Nephron (organoid): ENCODE data around the gene SYT1.
"Not testable (repeated sequence)": the region's sequence is repeated elsewhere in the genome, so short reads cannot be mapped to it uniquely, and the experiment has no call there.

Source experiments
- H3K27ac Mint-ChIP-seq, 3 experiments: 2 replicates each; pipeline ENCODE4 v1.8.0; 2020; ENCODE audit warnings: mixed read lengths in 3 of 3, mild to moderate bottlenecking in 2 of 3, moderate library complexity in 1 of 3
- H3K27me3 Mint-ChIP-seq: 2 replicates; pipeline ENCODE4 v1.8.0; 2021; ENCODE audit warnings: low read depth, mild to moderate bottlenecking, moderate library complexity, mixed read lengths
- H3K36me3 Mint-ChIP-seq: 2 replicates; pipeline ENCODE4 v1.8.0; 2020; ENCODE audit warnings: low read depth, mixed read lengths
- H3K4me1 Mint-ChIP-seq: 2 replicates; pipeline ENCODE4 v1.8.0; 2020; ENCODE audit warnings: mixed read lengths
- H3K4me3 Mint-ChIP-seq, 3 experiments: 2 replicates each; pipeline ENCODE4 v1.8.0; 2020; ENCODE audit warnings: mild to moderate bottlenecking in 3 of 3, mixed read lengths in 3 of 3, moderate library complexity in 2 of 3
- H3K9me3 Mint-ChIP-seq: 2 replicates; pipeline ENCODE4 v1.8.0; 2020; ENCODE audit warnings: mixed read lengths
- CTCF ChIP-seq, 3 experiments: fragments of 200-600 bp; sonication (generic); IDR thresholded peaks; one replicate each; pipeline ENCODE4 v1.5.0; 2021; ENCODE audit warnings: antibody characterized with exemption in 3 of 3; ENCODE audit not compliant: unreplicated experiment in 3 of 3

SYT1 gene

DNA sequence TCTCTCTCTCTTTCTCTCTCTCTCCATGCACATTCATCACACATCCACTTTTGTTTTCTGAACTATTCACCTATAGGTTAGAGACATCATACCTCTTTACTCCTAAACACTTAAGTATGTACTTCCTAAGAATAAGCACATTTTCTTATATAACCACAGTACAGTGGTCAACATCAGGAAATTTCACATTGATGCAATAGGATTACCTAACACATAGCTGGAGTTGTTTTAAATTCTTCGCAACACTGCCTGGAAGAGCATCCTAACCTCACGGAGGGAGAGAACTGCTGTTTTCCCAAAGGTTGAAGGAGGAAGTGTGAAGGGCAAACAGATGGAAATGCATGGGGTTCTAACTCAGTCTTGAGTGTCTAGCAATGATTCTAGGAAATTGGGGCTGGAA, 159.2 kb downstream of the SYT1 start:
- Mint-ChIP-seq H3K27ac (peak overlapping the region in 1 of 3 experiments; percentile 0), H3K27me3 (no peaks in the 10 kb centered on the region), H3K4me1 (no peaks in the 10 kb centered on the region), H3K4me3 (no peak overlapping the region), H3K36me3 (no peaks in the 10 kb centered on the region), H3K9me3 (no peaks in the 10 kb centered on the region)
- TF ChIP-seq CTCF (IDR thresholded peaks at IDR 0.05; ENCODE audit: unreplicated experiment in 3 of 3) = no peak

DNA sequence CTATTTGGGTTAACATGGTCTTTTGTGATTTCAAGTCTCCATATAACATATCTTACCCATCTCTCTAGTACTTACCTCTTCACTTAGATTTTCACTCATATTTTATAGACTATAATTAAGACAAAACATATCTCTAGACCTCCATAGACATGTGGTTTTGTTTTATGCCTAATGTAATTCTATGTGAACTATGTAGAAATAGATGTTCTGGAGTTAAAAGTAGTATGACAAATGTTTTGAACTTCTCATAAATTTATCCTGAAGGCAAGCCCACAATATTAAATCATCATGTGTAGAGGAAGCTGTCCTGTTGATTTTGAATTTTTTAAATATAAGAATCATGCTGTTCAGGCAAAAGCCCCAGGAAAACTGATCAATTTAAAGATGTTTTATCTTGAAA, 169.2 kb downstream of the SYT1 start:
- Mint-ChIP-seq H3K4me3 (no peak overlapping the region), H3K27ac (no peak overlapping the region), H3K4me1 (no peaks in the 10 kb centered on the region), H3K36me3 (peaks cover 4% of the 10 kb centered on the region), H3K27me3 (no peaks in the 10 kb centered on the region), H3K9me3 (no peaks in the 10 kb centered on the region)
- TF ChIP-seq CTCF (IDR thresholded peaks at IDR 0.05; ENCODE audit: unreplicated experiment in 3 of 3) = no peak

GRCh38 chr12:79044748-79045147, 180.2 kb downstream of the SYT1 start:
- H3K27ac Mint-ChIP-seq, H3K27me3 Mint-ChIP-seq, H3K9me3 Mint-ChIP-seq, H3K4me1 Mint-ChIP-seq, H3K36me3 Mint-ChIP-seq: not testable (repeated sequence)
- peak overlapping the region in 1 of 3 experiments; percentile 84 for H3K4me3 Mint-ChIP-seq

- H3K9me3 Mint-ChIP-seq, H3K36me3 Mint-ChIP-seq, H3K4me1 Mint-ChIP-seq, H3K27me3 Mint-ChIP-seq: not testable (repeated sequence)
- Mint-ChIP-seq H3K27ac (peak overlapping the region; percentile 64 to 87 (median 84)), H3K4me3 (peak overlapping the region; percentile 75 to 84 (median 82))
Measured at GRCh38 chr12:79045149-79045703, 180.7 kb downstream of the SYT1 start.

DNA sequence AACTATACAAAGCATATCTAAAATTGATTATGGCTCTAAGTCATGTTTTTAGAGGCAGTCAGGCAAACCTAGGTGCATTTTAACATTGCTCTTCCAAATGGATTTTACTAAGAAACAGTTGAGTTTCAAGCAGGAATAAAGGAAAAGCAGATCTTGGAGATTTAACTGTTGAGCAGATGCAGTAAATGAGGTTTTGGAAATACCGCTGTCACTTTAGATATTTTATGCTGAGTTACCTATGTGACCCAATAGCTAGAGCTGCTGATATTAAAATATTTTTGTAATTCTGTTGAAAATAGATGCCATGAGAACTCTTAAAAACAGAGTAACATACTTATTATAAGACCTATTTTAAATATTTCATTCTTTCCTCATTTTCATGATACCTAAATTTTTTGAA, 181.4 kb downstream of the SYT1 start:
- peaks cover 4% of the 10 kb centered on the region for H3K9me3 Mint-ChIP-seq
- no peak overlapping the region for H3K27ac Mint-ChIP-seq
- H3K4me1 Mint-ChIP-seq = no peaks in the 10 kb centered on the region
- no peak for TF ChIP-seq CTCF (IDR thresholded peaks at IDR 0.05; ENCODE audit: unreplicated experiment in 3 of 3)
- H3K36me3 Mint-ChIP-seq = peaks cover 8% of the 10 kb centered on the region
- peak overlapping the region in 2 of 3 experiments; percentile 82 to 84 for H3K4me3 Mint-ChIP-seq
- H3K27me3 Mint-ChIP-seq = no peaks in the 10 kb centered on the region

GRCh38 chr12:79048962-79049361, 184.4 kb downstream of the SYT1 start:
- Mint-ChIP-seq H3K36me3 (peaks cover 8% of the 10 kb centered on the region), H3K27me3 (no peaks in the 10 kb centered on the region)

More at GRCh38 chr12:79048962-79049361, 184.4 kb downstream of the SYT1 start:
- H3K4me3 Mint-ChIP-seq = no peak overlapping the region
- no peak overlapping the region for H3K27ac Mint-ChIP-seq
- peaks cover 4% of the 10 kb centered on the region for H3K9me3 Mint-ChIP-seq
- H3K4me1 Mint-ChIP-seq = no peaks in the 10 kb centered on the region
- no peak for TF ChIP-seq CTCF (IDR thresholded peaks at IDR 0.05; ENCODE audit: unreplicated experiment in 3 of 3)
